ENCODE data around the gene CDK12. TPM values are rescaled to one million over a fixed set of nuclear protein-coding genes. Genes with fewer than 3 reads are reported as not detected.
A peak's percentile ranks its signal among the peaks of the same experiment; 100 is the strongest.

The CDK12 gene
- total RNA-seq, 1 donor from 2014 or later: 49.8 TPM

DNA sequence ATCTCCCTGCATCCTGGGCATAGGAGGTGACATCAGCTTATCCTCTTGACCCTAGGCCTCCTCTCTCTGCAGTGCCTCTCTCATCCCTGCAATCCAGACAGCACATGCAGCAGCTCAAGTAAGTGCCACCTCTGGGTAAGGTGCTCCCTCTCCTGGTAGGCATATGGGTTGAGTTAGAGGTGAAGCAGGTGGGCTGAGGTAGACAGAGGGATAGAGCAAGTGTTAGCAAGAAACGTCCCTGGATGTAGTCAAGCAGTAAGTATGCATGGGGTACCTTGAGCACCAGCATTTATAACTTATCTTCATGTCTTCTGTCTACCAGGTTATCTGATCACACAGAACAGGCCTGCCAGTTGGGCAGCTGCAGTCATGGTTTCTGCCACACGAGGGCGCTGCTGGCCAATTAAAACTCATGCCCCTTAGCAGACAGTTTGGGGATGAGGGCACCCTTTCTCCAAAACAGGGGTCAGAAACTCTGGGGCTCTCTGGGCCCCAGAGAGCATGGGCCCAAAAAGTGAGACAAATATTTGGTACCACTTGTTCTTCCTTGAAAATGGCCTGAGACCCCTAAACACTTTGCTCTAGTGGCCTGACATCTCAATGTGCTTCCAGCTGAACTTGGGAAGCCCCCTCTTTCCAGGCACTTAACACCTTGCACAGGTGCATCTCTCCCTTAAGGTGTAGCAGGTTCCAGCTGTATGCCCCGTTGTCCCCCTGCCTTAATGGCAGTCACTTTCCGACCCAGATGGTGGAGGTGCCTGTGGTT lies 86.6 kb downstream of the CDK12 start:
- H3K9me3 Mint-ChIP-seq (ENCODE audit: unreplicated experiment): peaks cover 6% of the 10 kb centered on the region
- H3K27me3 Mint-ChIP-seq (ENCODE audit: unreplicated experiment): peaks cover 5% of the 10 kb centered on the region
- peak; percentile 86 for DNase-seq
- TF ChIP-seq, protein P1, sequence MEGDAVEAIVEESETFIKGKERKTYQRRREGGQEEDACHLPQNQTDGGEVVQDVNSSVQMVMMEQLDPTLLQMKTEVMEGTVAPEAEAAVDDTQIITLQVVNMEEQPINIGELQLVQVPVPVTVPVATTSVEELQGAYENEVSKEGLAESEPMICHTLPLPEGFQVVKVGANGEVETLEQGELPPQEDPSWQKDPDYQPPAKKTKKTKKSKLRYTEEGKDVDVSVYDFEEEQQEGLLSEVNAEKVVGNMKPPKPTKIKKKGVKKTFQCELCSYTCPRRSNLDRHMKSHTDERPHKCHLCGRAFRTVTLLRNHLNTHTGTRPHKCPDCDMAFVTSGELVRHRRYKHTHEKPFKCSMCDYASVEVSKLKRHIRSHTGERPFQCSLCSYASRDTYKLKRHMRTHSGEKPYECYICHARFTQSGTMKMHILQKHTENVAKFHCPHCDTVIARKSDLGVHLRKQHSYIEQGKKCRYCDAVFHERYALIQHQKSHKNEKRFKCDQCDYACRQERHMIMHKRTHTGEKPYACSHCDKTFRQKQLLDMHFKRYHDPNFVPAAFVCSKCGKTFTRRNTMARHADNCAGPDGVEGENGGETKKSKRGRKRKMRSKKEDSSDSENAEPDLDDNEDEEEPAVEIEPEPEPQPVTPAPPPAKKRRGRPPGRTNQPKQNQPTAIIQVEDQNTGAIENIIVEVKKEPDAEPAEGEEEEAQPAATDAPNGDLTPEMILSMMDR (IDR thresholded peaks at IDR 0.05; ENCODE audit: partially characterized antibody, unreplicated experiment): peak; percentile 97
- H3K27ac Mint-ChIP-seq (ENCODE audit: unreplicated experiment): no peak overlapping the region
- H3K4me1 Mint-ChIP-seq (ENCODE audit: low read depth, unreplicated experiment): peaks cover 6% of the 10 kb centered on the region
- H3K4me3 Mint-ChIP-seq (ENCODE audit: unreplicated experiment): no peak overlapping the region
- H3K36me3 Mint-ChIP-seq (ENCODE audit: unreplicated experiment): no peaks in the 10 kb centered on the region

DNA sequence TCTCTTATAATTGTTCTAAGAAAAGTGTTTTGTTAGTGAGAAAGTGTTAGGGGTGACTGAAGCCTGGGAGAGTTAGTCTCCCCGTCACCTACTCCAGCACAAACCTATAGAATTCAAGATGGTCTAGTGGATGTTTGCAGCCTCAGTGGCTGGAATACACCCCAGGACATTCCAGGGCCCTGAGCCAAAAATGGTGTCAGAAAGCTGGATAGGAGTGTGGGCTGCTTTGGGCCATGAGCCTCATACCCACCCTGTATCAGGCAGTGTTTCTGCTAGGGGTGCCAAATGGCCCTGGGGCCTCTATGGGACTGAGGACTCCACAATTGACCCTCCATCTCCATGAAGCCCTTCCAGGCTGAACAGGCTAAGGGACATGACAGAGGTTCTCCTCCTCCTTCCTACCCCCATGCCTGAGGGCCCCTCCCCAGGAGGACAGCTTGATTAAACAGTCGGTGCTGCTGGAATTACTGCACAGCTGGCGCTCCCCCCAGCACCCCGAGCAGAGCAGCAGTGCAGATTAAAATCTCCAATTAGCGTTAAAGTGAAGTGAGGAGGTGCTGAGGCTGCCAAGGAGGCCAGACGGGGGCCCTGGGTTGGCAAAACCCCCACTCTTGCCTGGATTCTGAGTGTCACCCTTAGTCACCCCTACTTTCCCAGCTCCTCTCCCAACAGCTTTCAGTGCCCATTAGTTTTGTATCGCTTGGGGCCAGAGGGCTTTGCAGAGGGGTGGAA lies 87.4 kb downstream of the CDK12 start:
- Mint-ChIP-seq H3K9me3 (ENCODE audit: unreplicated experiment) (peaks cover 7% of the 10 kb centered on the region), H3K27ac (ENCODE audit: unreplicated experiment) (no peak overlapping the region), H3K4me3 (ENCODE audit: unreplicated experiment) (no peak overlapping the region), H3K27me3 (ENCODE audit: unreplicated experiment) (peaks cover 5% of the 10 kb centered on the region), H3K36me3 (ENCODE audit: unreplicated experiment) (no peaks in the 10 kb centered on the region), H3K4me1 (ENCODE audit: low read depth, unreplicated experiment) (peaks cover 6% of the 10 kb centered on the region)
- TF ChIP-seq, protein P1 (IDR thresholded peaks at IDR 0.05; ENCODE audit: partially characterized antibody, unreplicated experiment): no peak
- DNase-seq: no peak

DNA sequence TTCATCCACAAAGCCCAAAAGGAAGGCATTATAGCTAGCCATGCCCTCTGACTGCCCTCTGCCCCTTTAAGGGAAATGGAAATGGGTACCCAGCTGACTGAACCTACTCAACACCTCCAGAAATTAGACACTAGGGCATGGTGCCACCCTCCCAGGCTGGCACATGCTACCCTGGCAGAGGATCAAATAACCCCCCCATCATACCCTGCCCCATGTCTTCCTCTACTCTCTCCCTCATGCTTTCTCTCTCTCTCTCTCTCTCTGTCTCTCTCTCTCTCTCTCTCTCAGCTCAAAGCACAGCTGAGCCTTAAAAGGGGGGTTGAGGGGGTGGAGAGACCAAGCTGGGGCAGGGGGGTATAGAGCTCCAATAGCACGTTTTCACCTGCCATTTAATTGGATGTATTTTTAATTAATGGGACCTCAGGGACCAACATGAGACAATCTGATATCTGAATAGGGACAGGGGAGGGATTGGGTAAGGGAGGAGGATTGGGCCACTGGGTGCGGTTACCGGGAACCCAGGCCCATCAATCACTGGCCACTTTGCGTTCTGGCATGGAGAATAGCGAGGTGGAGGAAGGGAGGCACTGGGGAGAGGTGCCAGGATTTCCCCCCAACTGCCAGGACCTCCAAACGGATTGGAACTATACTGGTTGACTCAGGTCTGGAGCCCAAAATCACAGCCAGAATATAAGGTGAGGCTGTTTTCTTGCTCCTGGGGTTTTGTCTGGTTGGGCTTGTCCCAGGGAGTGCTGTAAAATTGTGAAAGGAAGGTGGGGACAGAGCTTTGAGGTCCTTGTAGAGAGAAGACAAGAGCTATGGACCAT lies 88.7 kb downstream of the CDK12 start:
- no peak for DNase-seq
- peaks cover 5% of the 10 kb centered on the region for H3K27me3 Mint-ChIP-seq (ENCODE audit: unreplicated experiment)
- H3K9me3 Mint-ChIP-seq (ENCODE audit: unreplicated experiment): peaks cover 5% of the 10 kb centered on the region
- H3K4me3 Mint-ChIP-seq (ENCODE audit: unreplicated experiment): no peak overlapping the region
- peaks cover 6% of the 10 kb centered on the region for H3K4me1 Mint-ChIP-seq (ENCODE audit: low read depth, unreplicated experiment)
- no peak overlapping the region for H3K27ac Mint-ChIP-seq (ENCODE audit: unreplicated experiment)
- H3K36me3 Mint-ChIP-seq (ENCODE audit: unreplicated experiment): no peaks in the 10 kb centered on the region
- TF ChIP-seq, protein P1 (IDR thresholded peaks at IDR 0.05; ENCODE audit: partially characterized antibody, unreplicated experiment): no peak

DNA sequence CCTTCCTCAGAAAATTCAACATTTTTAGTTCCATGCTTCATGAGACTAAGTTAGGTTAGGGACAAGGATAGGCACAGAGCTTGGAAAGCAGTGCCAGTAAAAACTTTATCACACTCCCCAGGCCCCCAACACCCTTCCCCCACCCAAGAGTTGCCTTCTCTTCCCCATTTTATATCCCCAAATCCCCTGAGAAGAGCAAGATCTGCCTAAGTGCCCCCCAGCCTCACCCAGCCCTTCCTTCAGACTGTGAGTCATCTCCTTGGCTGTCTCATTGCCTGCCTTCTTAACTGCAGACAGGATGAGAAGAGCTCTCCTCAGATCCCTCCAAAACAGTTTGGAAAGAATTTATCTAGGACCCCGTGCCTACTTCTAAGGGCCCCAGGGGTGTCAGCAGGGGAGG lies 90.6 kb downstream of the CDK12 start:
- H3K36me3 Mint-ChIP-seq (ENCODE audit: unreplicated experiment): no peaks in the 10 kb centered on the region
- peaks cover 8% of the 10 kb centered on the region for H3K9me3 Mint-ChIP-seq (ENCODE audit: unreplicated experiment)
- no peak overlapping the region for H3K4me3 Mint-ChIP-seq (ENCODE audit: unreplicated experiment)
- peaks cover 6% of the 10 kb centered on the region for H3K27me3 Mint-ChIP-seq (ENCODE audit: unreplicated experiment)
- H3K27ac Mint-ChIP-seq (ENCODE audit: unreplicated experiment): no peak overlapping the region
- H3K4me1 Mint-ChIP-seq (ENCODE audit: low read depth, unreplicated experiment): peaks cover 6% of the 10 kb centered on the region
- DNase-seq: no peak
- TF ChIP-seq, protein P1 (IDR thresholded peaks at IDR 0.05; ENCODE audit: partially characterized antibody, unreplicated experiment): no peak

All from glutamatergic neuron (in vitro differentiated cells).